NOMO-1 treated with DMSO at 0.1 percent for 48 hours (cell line): ENCODE data around the gene MBD3.
A peak's percentile ranks its signal among the peaks of the same experiment; 100 is the strongest.

Experiments
- DNase-seq: peaks from one replicate; lab custom pipeline; 2025; ENCODE audit not compliant: unreplicated experiment; lab: John Stamatoyannopoulos, UW

MBD3 gene

GRCh38 chr19:1574354-1575136, 18.1 kb downstream of the MBD3 start:
- DNase-seq, result no peak

- no peak for DNase-seq
Measured at GRCh38 chr19:1572795-1573194, 19.9 kb downstream of the MBD3 start.

- DNase-seq, result no peak
Measured at GRCh38 chr19:1571358-1571757, 21.3 kb downstream of the MBD3 start.

GRCh38 chr19:1570836-1571235, 21.8 kb downstream of the MBD3 start:
- DNase-seq, result no peak

GRCh38 chr19:1569997-1570396, 22.7 kb downstream of the MBD3 start:
- no peak for DNase-seq

GRCh38 chr19:1568320-1569019, 24.2 kb downstream of the MBD3 start, which contains the start of gene MEX3D:
MEX3D (minus strand) TSS chr19:1568325; CDS start chr19:1568058, 267 bp downstream.
- DNase-seq, result peak; percentile 51

GRCh38 chr19:1567848-1568227, 24.8 kb downstream of the MBD3 start:
- DNase-seq, result no peak

GRCh38 chr19:1567116-1567847, 25.4 kb downstream of the MBD3 start:
- DNase-seq, result no peak

GRCh38 chr19:1566392-1567115, 26.1 kb downstream of the MBD3 start:
- DNase-seq, result no peak

- DNase-seq, result no peak
Measured at GRCh38 chr19:1563251-1563650, 29.4 kb downstream of the MBD3 start.

- DNase-seq, result no peak
Measured at GRCh38 chr19:1561236-1561842, 31.3 kb downstream of the MBD3 start.

GRCh38 chr19:1560286-1560882, 32.3 kb downstream of the MBD3 start:
- DNase-seq, result no peak

GRCh38 chr19:1558552-1558951, 34.1 kb downstream of the MBD3 start:
- DNase-seq, result no peak

GRCh38 chr19:1556390-1557070, 36.1 kb downstream of the MBD3 start:
- DNase-seq, result no peak

GRCh38 chr19:1555487-1556389, 36.9 kb downstream of the MBD3 start:
- DNase-seq, result no peak

- DNase-seq, result no peak
Measured at GRCh38 chr19:1554968-1555367, 37.7 kb downstream of the MBD3 start.

- no peak for DNase-seq
Measured at GRCh38 chr19:1553415-1553814, 39.2 kb downstream of the MBD3 start.
